Measurements from ENCODE around the gene CDK19.

Gene CDK19

GRCh38 chr6:110799189-110799588 is 16.1 kb downstream of the CDK19 start:
- TF ChIP-seq CTCF (IDR thresholded peaks at IDR 0.05; ENCODE audit: low read depth, low read length) = no peak
- Histone ChIP-seq H3K9me3 (ENCODE audit: severe bottlenecking) (peaks cover 4% of the 10 kb centered on the region), H3K27me3 (ENCODE audit: insufficient read depth, low read depth, severe bottlenecking) (no peaks in the 10 kb centered on the region), H3K36me3 (no peaks in the 10 kb centered on the region), H3K27ac (no peak overlapping the region), H3K4me3 (ENCODE audit: low read depth, low read length) (no peak overlapping the region)
- no peak for DNase-seq

GRCh38 chr6:110795271-110795670 is 20.0 kb downstream of the CDK19 start:
- Histone ChIP-seq H3K36me3 (no peaks in the 10 kb centered on the region), H3K27ac (no peak overlapping the region), H3K9me3 (ENCODE audit: severe bottlenecking) (no peaks in the 10 kb centered on the region), H3K4me3 (ENCODE audit: low read depth, low read length) (no peak overlapping the region), H3K27me3 (ENCODE audit: insufficient read depth, low read depth, severe bottlenecking) (no peaks in the 10 kb centered on the region)
- no peak for TF ChIP-seq CTCF (IDR thresholded peaks at IDR 0.05; ENCODE audit: low read depth, low read length)
- no peak for DNase-seq

GRCh38 chr6:110786696-110787095 is 28.6 kb downstream of the CDK19 start:
- no peak overlapping the region for H3K27ac ChIP-seq
- H3K9me3 ChIP-seq (ENCODE audit: severe bottlenecking) = peaks cover 5% of the 10 kb centered on the region
- H3K4me3 ChIP-seq (ENCODE audit: low read depth, low read length) = no peak overlapping the region
- DNase-seq = no peak
- TF ChIP-seq CTCF (IDR thresholded peaks at IDR 0.05; ENCODE audit: low read depth, low read length) = no peak
- H3K36me3 ChIP-seq = no peaks in the 10 kb centered on the region
- H3K27me3 ChIP-seq (ENCODE audit: insufficient read depth, low read depth, severe bottlenecking) = no peaks in the 10 kb centered on the region

- Histone ChIP-seq H3K36me3 (no peaks in the 10 kb centered on the region), H3K4me3 (ENCODE audit: low read depth, low read length) (no peak overlapping the region), H3K27ac (no peak overlapping the region), H3K27me3 (ENCODE audit: insufficient read depth, low read depth, severe bottlenecking) (no peaks in the 10 kb centered on the region), H3K9me3 (ENCODE audit: severe bottlenecking) (peaks cover 5% of the 10 kb centered on the region)
- DNase-seq = no peak
- no peak for TF ChIP-seq CTCF (IDR thresholded peaks at IDR 0.05; ENCODE audit: low read depth, low read length)
Measured at GRCh38 chr6:110786271-110786670, 29.0 kb downstream of the CDK19 start.

- no peaks in the 10 kb centered on the region for H3K27me3 ChIP-seq (ENCODE audit: insufficient read depth, low read depth, severe bottlenecking)
- H3K27ac ChIP-seq = no peak overlapping the region
- peaks cover 5% of the 10 kb centered on the region for H3K9me3 ChIP-seq (ENCODE audit: severe bottlenecking)
- H3K36me3 ChIP-seq = no peaks in the 10 kb centered on the region
- DNase-seq = no peak
- no peak overlapping the region for H3K4me3 ChIP-seq (ENCODE audit: low read depth, low read length)
- TF ChIP-seq CTCF (IDR thresholded peaks at IDR 0.05; ENCODE audit: low read depth, low read length) = no peak
Measured at GRCh38 chr6:110784610-110784979, 30.7 kb downstream of the CDK19 start.

GRCh38 chr6:110781522-110782214 is 33.6 kb downstream of the CDK19 start:
- H3K27ac ChIP-seq = no peak overlapping the region

More at GRCh38 chr6:110781522-110782214, 33.6 kb downstream of the CDK19 start:
- Histone ChIP-seq H3K36me3 (no peaks in the 10 kb centered on the region), H3K4me3 (ENCODE audit: low read depth, low read length) (no peak overlapping the region), H3K9me3 (ENCODE audit: severe bottlenecking) (no peaks in the 10 kb centered on the region), H3K27me3 (ENCODE audit: insufficient read depth, low read depth, severe bottlenecking) (no peaks in the 10 kb centered on the region)
- TF ChIP-seq CTCF (IDR thresholded peaks at IDR 0.05; ENCODE audit: low read depth, low read length) = no peak
- no peak for DNase-seq

All from WERI-Rb-1 (cell line).